ENCODE measurements around the gene ATG2B.

DNA sequence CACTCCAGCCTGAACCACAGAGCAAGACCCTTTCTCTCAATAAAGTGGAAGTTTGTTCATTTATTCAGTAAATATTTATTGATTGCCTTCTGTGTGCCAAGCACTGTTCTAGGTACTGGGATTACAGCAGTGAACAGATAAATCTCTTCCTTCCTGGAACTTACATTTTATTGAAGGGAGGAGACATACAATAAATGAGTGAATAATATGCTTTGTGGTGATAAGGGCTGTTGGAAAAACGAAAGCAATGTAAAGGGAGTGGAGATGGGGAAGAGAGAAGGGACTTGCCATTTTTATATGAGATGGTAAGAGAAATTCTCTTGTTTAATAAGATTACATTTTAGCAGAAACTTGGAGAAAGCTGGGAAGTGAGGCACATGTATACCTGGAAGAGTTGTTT lies 1.8 kb upstream of the ATG2B start:
- TF ChIP-seq, protein P1, sequence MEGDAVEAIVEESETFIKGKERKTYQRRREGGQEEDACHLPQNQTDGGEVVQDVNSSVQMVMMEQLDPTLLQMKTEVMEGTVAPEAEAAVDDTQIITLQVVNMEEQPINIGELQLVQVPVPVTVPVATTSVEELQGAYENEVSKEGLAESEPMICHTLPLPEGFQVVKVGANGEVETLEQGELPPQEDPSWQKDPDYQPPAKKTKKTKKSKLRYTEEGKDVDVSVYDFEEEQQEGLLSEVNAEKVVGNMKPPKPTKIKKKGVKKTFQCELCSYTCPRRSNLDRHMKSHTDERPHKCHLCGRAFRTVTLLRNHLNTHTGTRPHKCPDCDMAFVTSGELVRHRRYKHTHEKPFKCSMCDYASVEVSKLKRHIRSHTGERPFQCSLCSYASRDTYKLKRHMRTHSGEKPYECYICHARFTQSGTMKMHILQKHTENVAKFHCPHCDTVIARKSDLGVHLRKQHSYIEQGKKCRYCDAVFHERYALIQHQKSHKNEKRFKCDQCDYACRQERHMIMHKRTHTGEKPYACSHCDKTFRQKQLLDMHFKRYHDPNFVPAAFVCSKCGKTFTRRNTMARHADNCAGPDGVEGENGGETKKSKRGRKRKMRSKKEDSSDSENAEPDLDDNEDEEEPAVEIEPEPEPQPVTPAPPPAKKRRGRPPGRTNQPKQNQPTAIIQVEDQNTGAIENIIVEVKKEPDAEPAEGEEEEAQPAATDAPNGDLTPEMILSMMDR (IDR thresholded peaks at IDR 0.05) = no peak
- TF ChIP-seq POLR2A (IDR thresholded peaks at IDR 0.05) = no peak

Data from thyroid gland (tissue), 4 donors.